HepG2 (cell line): ENCODE results near the gene SPRY1. TPM values are rescaled to one million over a fixed set of nuclear protein-coding genes. Genes with fewer than 3 reads are reported as not detected.

ENCODE experiments used
- ESRRA ChIP-seq: sonication (generic); formaldehyde crosslinking; IDR thresholded peaks from 2 replicates; pipeline ENCODE4 v1.5.1; 2020; ENCODE audit warnings: mild to moderate bottlenecking, low read depth, missing genetic modification reagents
- FOSL2 ChIP-seq: sonication (generic); formaldehyde crosslinking; IDR thresholded peaks from 2 replicates; pipeline ENCODE4 v1.4.0; 2020; ENCODE audit warnings: missing genetic modification reagents
- FOXA1 ChIP-seq, 2 experiments: fragments of 450-650 bp in 1 of 2; sonication (generic) in 1 of 2; formaldehyde crosslinking in 1 of 2; IDR thresholded peaks; 2 replicates each; pipeline versions ENCODE4 v1.4.0 to v1.6.1; 2016 to 2020; ENCODE audit warnings: missing genetic modification reagents in 1 of 2
- HNF4G ChIP-seq, 2 experiments: sonication (generic) in 1 of 2; formaldehyde crosslinking in 1 of 2; IDR thresholded peaks; 2 replicates each; pipeline versions ENCODE4 v1.4.0 to v1.6.1; 2011 to 2020; ENCODE audit warnings: borderline replicate concordance in 2 of 2, low read depth in 2 of 2, mild to moderate bottlenecking in 2 of 2, low read length in 1 of 2, missing genetic modification reagents in 1 of 2, moderate library complexity in 1 of 2
- HOXA3 ChIP-seq: sonication (generic); formaldehyde crosslinking; IDR thresholded peaks from 2 replicates; pipeline ENCODE4 v1.5.0; 2020; ENCODE audit warnings: missing genetic modification reagents
- MAF1 ChIP-seq: sonication (generic); formaldehyde crosslinking; IDR thresholded peaks from 2 replicates; pipeline ENCODE4 v1.5.0; 2020; ENCODE audit warnings: missing genetic modification reagents, borderline replicate concordance
- MEF2D ChIP-seq: sonication (generic); formaldehyde crosslinking; IDR thresholded peaks from 2 replicates; pipeline ENCODE4 v1.5.1; 2020; ENCODE audit warnings: mild to moderate bottlenecking, missing genetic modification reagents
- MIXL1 ChIP-seq: IDR thresholded peaks from 2 replicates; pipeline ENCODE4 v1.6.1; 2016
- MYNN ChIP-seq: sonication (generic); formaldehyde crosslinking; IDR thresholded peaks from 2 replicates; pipeline ENCODE4 v1.4.0; 2020; ENCODE audit warnings: mild to moderate bottlenecking, low read depth, missing genetic modification reagents
- NCOA1 ChIP-seq: sonication (generic); formaldehyde crosslinking; IDR thresholded peaks from 2 replicates; pipeline ENCODE4 v1.9.0; 2021; ENCODE audit warnings: missing genetic modification reagents
- ONECUT2 ChIP-seq: sonication (generic); formaldehyde crosslinking; IDR thresholded peaks from 2 replicates; pipeline ENCODE4 v1.4.0; 2020; ENCODE audit warnings: missing genetic modification reagents
- RBAK ChIP-seq: sonication (generic); formaldehyde crosslinking; IDR thresholded peaks from 2 replicates; pipeline ENCODE4 v1.5.1; 2020; ENCODE audit warnings: mild to moderate bottlenecking, missing genetic modification reagents
- SIN3B ChIP-seq: fragments of 150-350 bp; IDR thresholded peaks from 2 replicates; pipeline ENCODE4 v1.6.1; 2014; ENCODE audit warnings: low read length
- SMC3 ChIP-seq: IDR thresholded peaks from 2 replicates; pipeline ENCODE4 v1.6.1; 2011; ENCODE audit warnings: low read length, improper control_type of control experiment
- SP140L ChIP-seq: sonication (generic); formaldehyde crosslinking; IDR thresholded peaks from 2 replicates; pipeline ENCODE4 v1.4.0; 2020; ENCODE audit warnings: missing genetic modification reagents, borderline replicate concordance
- ZC3H13 ChIP-seq: sonication (generic); formaldehyde crosslinking; IDR thresholded peaks from 2 replicates; pipeline ENCODE4 v1.8.1; 2023; ENCODE audit warnings: mild to moderate bottlenecking, missing genetic modification reagents, moderate library complexity
- ZNF232 ChIP-seq: sonication (generic); formaldehyde crosslinking; IDR thresholded peaks from 2 replicates; pipeline ENCODE4 v1.4.0; 2020; ENCODE audit warnings: missing genetic modification reagents, borderline replicate concordance
- ZNF253 ChIP-seq: sonication (generic); formaldehyde crosslinking; IDR thresholded peaks from 2 replicates; pipeline ENCODE4 v1.8.0; 2022; ENCODE audit warnings: mild to moderate bottlenecking, missing genetic modification reagents, borderline replicate concordance
- ZNF510 ChIP-seq: sonication (generic); formaldehyde crosslinking; IDR thresholded peaks from 2 replicates; pipeline ENCODE4 v1.4.0; 2020; ENCODE audit warnings: low read depth, mild to moderate bottlenecking, missing genetic modification reagents
- ZNF792 ChIP-seq: IDR thresholded peaks from 2 replicates; pipeline ENCODE4 v1.6.1; 2016
- polyA plus RNA-seq, 8 experiments: library from polyadenylated mRNA; depleted of rRNA in 3 of 8; stranded (reverse) in 7 of 8; unstranded in 1 of 8; fragments of >200 nt; fragmentation: Illumina TruSeq in 4 of 8; extraction: Trizol in 4 of 8; gene quantifications; 2 replicates each; pipeline versions ENCODE4 v1.2.1 to v1.2.3, GENCODE V29; 2011 to 2016; ENCODE audit warnings: low read depth in 4 of 8, missing spikeins in 1 of 8, mixed read lengths in 1 of 8; ENCODE audit not compliant: insufficient read depth in 1 of 8
- total RNA-seq, 5 experiments: library from RNA; depleted of rRNA; stranded (reverse); fragments of >200 nt; fragmentation: Illumina TruSeq; extraction: Trizol; gene quantifications; 2 replicates each; pipeline ENCODE4 v1.2.3, GENCODE V29; 2016; ENCODE audit warnings: low read depth in 1 of 5
- TF ChIP-seq, protein P1 (sequence below): sonication (generic); formaldehyde crosslinking; IDR thresholded peaks from 2 replicates; pipeline ENCODE4 v1.4.0; 2020; ENCODE audit warnings: missing genetic modification reagents
- TF ChIP-seq, protein P2 (sequence below): sonication (generic); formaldehyde crosslinking; IDR thresholded peaks from 2 replicates; pipeline ENCODE4 v1.4.0; 2020; ENCODE audit warnings: missing genetic modification reagents
- TF ChIP-seq, protein P3 (sequence below): conservative IDR thresholded peaks from 2 replicates; pipeline ENCODE4 v1.6.1; 2018; ENCODE audit warnings: missing genetic modification reagents
- TF ChIP-seq, protein P4 (sequence below): sonication (generic); formaldehyde crosslinking; IDR thresholded peaks from 2 replicates; pipeline ENCODE4 v1.5.1; 2020; ENCODE audit warnings: missing genetic modification reagents, mild to moderate bottlenecking, borderline replicate concordance

The SPRY1 gene
- total and polyA plus RNA-seq, 2 of the 13 experiments (the other 11 are each of a cell fraction or from before 2014, with no cell fraction given): 24.7 to 33.4 TPM

DNA sequence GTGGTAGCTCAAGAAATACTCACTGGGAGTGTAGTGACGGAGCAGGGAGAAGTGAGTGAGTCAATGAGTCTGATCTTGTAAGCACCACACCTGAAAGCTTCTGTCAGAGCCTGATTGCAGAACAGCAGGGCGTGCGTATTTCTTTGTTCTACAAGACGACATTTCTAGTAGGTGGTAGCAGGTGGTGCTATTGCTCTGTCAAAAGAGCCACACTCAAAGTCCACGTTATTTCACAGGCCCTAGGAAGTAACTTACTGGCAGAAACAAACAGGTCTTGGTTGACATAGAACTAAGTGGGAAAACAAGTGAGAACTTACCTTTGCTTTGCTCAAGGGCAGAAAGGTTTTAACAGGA is 46.4 kb upstream of the SPRY1 start (continued):
- TF ChIP-seq ZNF253 (CRISPR knock-in tag): no peak
- TF ChIP-seq ZNF232 (CRISPR knock-in tag): peak; percentile 87
- TF ChIP-seq, protein P1, sequence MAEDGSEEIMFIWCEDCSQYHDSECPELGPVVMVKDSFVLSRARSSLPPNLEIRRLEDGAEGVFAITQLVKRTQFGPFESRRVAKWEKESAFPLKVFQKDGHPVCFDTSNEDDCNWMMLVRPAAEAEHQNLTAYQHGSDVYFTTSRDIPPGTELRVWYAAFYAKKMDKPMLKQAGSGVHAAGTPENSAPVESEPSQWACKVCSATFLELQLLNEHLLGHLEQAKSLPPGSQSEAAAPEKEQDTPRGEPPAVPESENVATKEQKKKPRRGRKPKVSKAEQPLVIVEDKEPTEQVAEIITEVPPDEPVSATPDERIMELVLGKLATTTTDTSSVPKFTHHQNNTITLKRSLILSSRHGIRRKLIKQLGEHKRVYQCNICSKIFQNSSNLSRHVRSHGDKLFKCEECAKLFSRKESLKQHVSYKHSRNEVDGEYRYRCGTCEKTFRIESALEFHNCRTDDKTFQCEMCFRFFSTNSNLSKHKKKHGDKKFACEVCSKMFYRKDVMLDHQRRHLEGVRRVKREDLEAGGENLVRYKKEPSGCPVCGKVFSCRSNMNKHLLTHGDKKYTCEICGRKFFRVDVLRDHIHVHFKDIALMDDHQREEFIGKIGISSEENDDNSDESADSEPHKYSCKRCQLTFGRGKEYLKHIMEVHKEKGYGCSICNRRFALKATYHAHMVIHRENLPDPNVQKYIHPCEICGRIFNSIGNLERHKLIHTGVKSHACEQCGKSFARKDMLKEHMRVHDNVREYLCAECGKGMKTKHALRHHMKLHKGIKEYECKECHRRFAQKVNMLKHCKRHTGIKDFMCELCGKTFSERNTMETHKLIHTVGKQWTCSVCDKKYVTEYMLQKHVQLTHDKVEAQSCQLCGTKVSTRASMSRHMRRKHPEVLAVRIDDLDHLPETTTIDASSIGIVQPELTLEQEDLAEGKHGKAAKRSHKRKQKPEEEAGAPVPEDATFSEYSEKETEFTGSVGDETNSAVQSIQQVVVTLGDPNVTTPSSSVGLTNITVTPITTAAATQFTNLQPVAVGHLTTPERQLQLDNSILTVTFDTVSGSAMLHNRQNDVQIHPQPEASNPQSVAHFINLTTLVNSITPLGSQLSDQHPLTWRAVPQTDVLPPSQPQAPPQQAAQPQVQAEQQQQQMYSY (CRISPR knock-in tag): no peak
- no peak for TF ChIP-seq FOXA1 (IDR thresholded peaks at IDR 0.05)
- TF ChIP-seq FOXA1 (CRISPR knock-in tag; IDR thresholded peaks at IDR 0.05): peak; percentile 27; the same call in 1 of the 2 replicates
- TF ChIP-seq SIN3B: no peak
- TF ChIP-seq FOSL2: peak; percentile 23; the same call in 1 of the 2 replicates
- TF ChIP-seq, protein P2, sequence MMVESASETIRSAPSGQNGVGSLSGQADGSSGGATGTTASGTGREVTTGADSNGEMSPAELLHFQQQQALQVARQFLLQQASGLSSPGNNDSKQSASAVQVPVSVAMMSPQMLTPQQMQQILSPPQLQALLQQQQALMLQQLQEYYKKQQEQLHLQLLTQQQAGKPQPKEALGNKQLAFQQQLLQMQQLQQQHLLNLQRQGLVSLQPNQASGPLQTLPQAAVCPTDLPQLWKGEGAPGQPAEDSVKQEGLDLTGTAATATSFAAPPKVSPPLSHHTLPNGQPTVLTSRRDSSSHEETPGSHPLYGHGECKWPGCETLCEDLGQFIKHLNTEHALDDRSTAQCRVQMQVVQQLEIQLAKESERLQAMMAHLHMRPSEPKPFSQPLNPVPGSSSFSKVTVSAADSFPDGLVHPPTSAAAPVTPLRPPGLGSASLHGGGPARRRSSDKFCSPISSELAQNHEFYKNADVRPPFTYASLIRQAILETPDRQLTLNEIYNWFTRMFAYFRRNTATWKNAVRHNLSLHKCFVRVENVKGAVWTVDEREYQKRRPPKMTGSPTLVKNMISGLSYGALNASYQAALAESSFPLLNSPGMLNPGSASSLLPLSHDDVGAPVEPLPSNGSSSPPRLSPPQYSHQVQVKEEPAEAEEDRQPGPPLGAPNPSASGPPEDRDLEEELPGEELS: peak; percentile 46; the same call in 1 of the 2 replicates
- TF ChIP-seq SMC3: peak; percentile 56; the same call in 1 of the 2 replicates
- TF ChIP-seq, protein P3, sequence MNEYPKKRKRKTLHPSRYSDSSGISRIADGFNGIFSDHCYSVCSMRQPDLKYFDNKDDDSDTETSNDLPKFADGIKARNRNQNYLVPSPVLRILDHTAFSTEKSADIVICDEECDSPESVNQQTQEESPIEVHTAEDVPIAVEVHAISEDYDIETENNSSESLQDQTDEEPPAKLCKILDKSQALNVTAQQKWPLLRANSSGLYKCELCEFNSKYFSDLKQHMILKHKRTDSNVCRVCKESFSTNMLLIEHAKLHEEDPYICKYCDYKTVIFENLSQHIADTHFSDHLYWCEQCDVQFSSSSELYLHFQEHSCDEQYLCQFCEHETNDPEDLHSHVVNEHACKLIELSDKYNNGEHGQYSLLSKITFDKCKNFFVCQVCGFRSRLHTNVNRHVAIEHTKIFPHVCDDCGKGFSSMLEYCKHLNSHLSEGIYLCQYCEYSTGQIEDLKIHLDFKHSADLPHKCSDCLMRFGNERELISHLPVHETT: no peak
- TF ChIP-seq MEF2D (CRISPR knock-in tag): no peak
- no peak for TF ChIP-seq ZC3H13 (CRISPR knock-in tag)
- no peak for TF ChIP-seq ONECUT2 (CRISPR knock-in tag)
- no peak for TF ChIP-seq NCOA1 (CRISPR knock-in tag)
- TF ChIP-seq, protein P4, sequence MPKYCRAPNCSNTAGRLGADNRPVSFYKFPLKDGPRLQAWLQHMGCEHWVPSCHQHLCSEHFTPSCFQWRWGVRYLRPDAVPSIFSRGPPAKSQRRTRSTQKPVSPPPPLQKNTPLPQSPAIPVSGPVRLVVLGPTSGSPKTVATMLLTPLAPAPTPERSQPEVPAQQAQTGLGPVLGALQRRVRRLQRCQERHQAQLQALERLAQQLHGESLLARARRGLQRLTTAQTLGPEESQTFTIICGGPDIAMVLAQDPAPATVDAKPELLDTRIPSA (CRISPR knock-in tag): no peak
- no peak for TF ChIP-seq MAF1 (CRISPR knock-in tag)
- no peak for TF ChIP-seq MIXL1 (CRISPR knock-in tag)
- 0 out of 2 replicates have a peak, but pooled peaks have one; percentile 27 for TF ChIP-seq HOXA3
- TF ChIP-seq ESRRA: no peak
- peak; percentile 53; the same call in 1 of the 2 replicates for TF ChIP-seq HNF4G (IDR thresholded peaks at IDR 0.05; ENCODE audit: borderline replicate concordance, low read depth, low read length)
- no peak for TF ChIP-seq HNF4G (CRISPR knock-in tag; IDR thresholded peaks at IDR 0.05; ENCODE audit: borderline replicate concordance, low read depth)
- no peak for TF ChIP-seq MYNN (CRISPR knock-in tag)
- peak; percentile 61; the same call in 1 of the 2 replicates for TF ChIP-seq RBAK (CRISPR knock-in tag)
- TF ChIP-seq ZNF792: 0 out of 2 replicates have a peak, but pooled peaks have one; percentile 24
- no peak for TF ChIP-seq SP140L
- no peak for TF ChIP-seq ZNF510 (CRISPR knock-in tag)
